RWPE2 (cell line): ENCODE data around the gene MAN2A2.

Source experiments
- ATAC-seq: fragments of 200-7000 bp; cut with Tn5 transposase; 3 replicates; pipeline ENCODE4 v1.9.1; 2021; ENCODE audit warnings: low read depth
- DNase-seq: peaks from one replicate; pipeline ENCODE4 v3.0.0-alpha.2; 2020; ENCODE audit warnings: low spot score
- H3K27ac ChIP-seq: fragments of 450-650 bp; 2 replicates; pipeline ENCODE4 v1.5.1; 2017; ENCODE audit warnings: mild to moderate bottlenecking; ENCODE audit not compliant: poor library complexity, severe bottlenecking
- H3K27me3 ChIP-seq: fragments of 250-450 bp; sonication (Bioruptor Pico); 2 replicates; pipeline ENCODE4 v1.5.1; 2021; ENCODE audit warnings: mild to moderate bottlenecking, moderate library complexity; ENCODE audit not compliant: insufficient read depth, poor library complexity, severe bottlenecking
- H3K36me3 ChIP-seq: fragments of 250-450 bp; sonication (Bioruptor Pico); 2 replicates; pipeline ENCODE4 v1.5.1; 2020; ENCODE audit warnings: low read depth, mild to moderate bottlenecking, moderate library complexity
- H3K4me1 ChIP-seq: fragments of 250-450 bp; sonication (Bioruptor Pico); 2 replicates; pipeline ENCODE4 v1.5.1; 2021; ENCODE audit warnings: mild to moderate bottlenecking, moderate library complexity; ENCODE audit not compliant: insufficient read depth, poor library complexity, severe bottlenecking
- H3K4me3 ChIP-seq: fragments of 250-450 bp; sonication (Bioruptor Pico); 2 replicates; pipeline ENCODE4 v1.5.1; 2021; ENCODE audit warnings: mild to moderate bottlenecking, moderate library complexity; ENCODE audit not compliant: severe bottlenecking
- H3K9me3 ChIP-seq: fragments of 250-450 bp; sonication (Bioruptor Pico); 2 replicates; pipeline ENCODE4 v1.5.1; 2021; ENCODE audit warnings: mild to moderate bottlenecking, moderate library complexity; ENCODE audit not compliant: severe bottlenecking
- CTCF ChIP-seq: fragments of 450-650 bp; IDR thresholded peaks from one replicate; pipeline ENCODE4 v1.5.1; 2017; ENCODE audit warnings: mild to moderate bottlenecking, moderate library complexity; ENCODE audit not compliant: poor library complexity, severe bottlenecking

Gene MAN2A2

GRCh38 chr15:90945091-90945490 lies 42.0 kb downstream of the MAN2A2 start:
- H3K27ac ChIP-seq = no peak overlapping the region
- DNase-seq (no peak), ATAC-seq (no peak)
- no peak overlapping the region for H3K4me3 ChIP-seq
- peaks cover 9% of the 10 kb centered on the region for H3K4me1 ChIP-seq
- H3K27me3 ChIP-seq = no peaks in the 10 kb centered on the region
- no peak for TF ChIP-seq CTCF
- no peaks in the 10 kb centered on the region for H3K9me3 ChIP-seq
- peaks cover 93% of the 10 kb centered on the region for H3K36me3 ChIP-seq

GRCh38 chr15:90946538-90946937 lies 43.4 kb downstream of the MAN2A2 start:
- no peak overlapping the region for H3K4me3 ChIP-seq
- H3K36me3 ChIP-seq = peaks cover 93% of the 10 kb centered on the region
- no peak overlapping the region for H3K27ac ChIP-seq
- TF ChIP-seq CTCF = no peak
- peaks cover 9% of the 10 kb centered on the region for H3K4me1 ChIP-seq
- H3K27me3 ChIP-seq = no peaks in the 10 kb centered on the region
- no peaks in the 10 kb centered on the region for H3K9me3 ChIP-seq
- ATAC-seq (no peak), DNase-seq (no peak)

GRCh38 chr15:90946941-90947576 lies 44.0 kb downstream of the MAN2A2 start:
- Histone ChIP-seq H3K9me3 (no peaks in the 10 kb centered on the region), H3K27ac (no peak overlapping the region), H3K36me3 (peaks cover 95% of the 10 kb centered on the region), H3K4me1 (peaks cover 9% of the 10 kb centered on the region), H3K4me3 (no peak overlapping the region), H3K27me3 (no peaks in the 10 kb centered on the region)
- TF ChIP-seq CTCF = no peak
- ATAC-seq (no peak), DNase-seq (no peak)

GRCh38 chr15:90947577-90948357 lies 44.7 kb downstream of the MAN2A2 start:
- TF ChIP-seq CTCF = no peak
- Histone ChIP-seq H3K9me3 (no peaks in the 10 kb centered on the region), H3K4me3 (no peak overlapping the region), H3K27me3 (no peaks in the 10 kb centered on the region), H3K4me1 (peaks cover 9% of the 10 kb centered on the region), H3K27ac (no peak overlapping the region), H3K36me3 (peaks cover 88% of the 10 kb centered on the region)
- ATAC-seq (no peak), DNase-seq (no peak)

GRCh38 chr15:90948506-90948905 lies 45.4 kb downstream of the MAN2A2 start:
- Histone ChIP-seq H3K27me3 (no peaks in the 10 kb centered on the region), H3K27ac (peak overlapping the region; percentile 36), H3K9me3 (no peaks in the 10 kb centered on the region), H3K4me3 (no peak overlapping the region), H3K4me1 (peaks cover 9% of the 10 kb centered on the region), H3K36me3 (peaks cover 84% of the 10 kb centered on the region)
- ATAC-seq (no peak), DNase-seq (no peak)
- no peak for TF ChIP-seq CTCF
